Fibroblast of lung (primary cell): Measurements from ENCODE around the gene SORL1.

Source experiments
- EZH2 ChIP-seq: IDR thresholded peaks from 2 replicates; pipeline ENCODE4 v1.5.1; 2012; ENCODE audit warnings: low read length, control low read depth, mild to moderate bottlenecking; ENCODE audit errors: missing control alignments
- TF ChIP-seq, protein P1 (sequence below), 2 donors: IDR thresholded peaks in 1 of 2; conservative IDR thresholded peaks in 1 of 2; 1 replicate in 1 of 2; 2 replicates in 1 of 2; pipeline ENCODE4 v1.5.1; 2011 to 2012; ENCODE audit warnings: low read length in 2 of 2, control low read depth in 1 of 2, inconsistent platforms in 1 of 2, low read depth in 1 of 2, mild to moderate bottlenecking in 1 of 2

DNA sequence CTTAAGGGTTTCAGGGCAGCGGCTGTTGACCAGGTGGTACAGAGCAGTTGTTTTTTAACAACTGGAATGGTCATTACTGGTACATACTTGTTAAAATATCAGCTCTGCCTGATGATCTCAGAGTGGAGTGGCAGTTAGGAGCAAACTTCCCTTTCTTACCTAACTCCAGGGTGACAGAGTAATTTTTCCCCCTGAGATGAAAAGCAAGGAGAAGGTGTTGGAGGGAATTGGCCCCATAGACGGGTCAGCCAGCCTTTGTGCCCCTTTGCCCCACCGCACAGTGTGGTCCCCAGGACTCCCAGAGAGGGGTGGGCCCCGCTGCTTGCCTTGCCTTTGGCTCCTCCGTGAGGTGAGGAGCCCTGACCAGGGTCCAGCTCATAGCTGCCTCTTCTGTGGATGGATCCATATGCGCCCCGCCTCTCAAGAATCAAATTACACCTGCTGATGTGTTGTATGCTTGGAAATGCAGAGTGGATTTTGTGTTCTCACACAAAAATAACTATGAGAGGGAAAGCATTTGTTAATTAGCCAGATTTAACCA lies 27.7 kb downstream of the SORL1 start:
- TF ChIP-seq, protein P1, sequence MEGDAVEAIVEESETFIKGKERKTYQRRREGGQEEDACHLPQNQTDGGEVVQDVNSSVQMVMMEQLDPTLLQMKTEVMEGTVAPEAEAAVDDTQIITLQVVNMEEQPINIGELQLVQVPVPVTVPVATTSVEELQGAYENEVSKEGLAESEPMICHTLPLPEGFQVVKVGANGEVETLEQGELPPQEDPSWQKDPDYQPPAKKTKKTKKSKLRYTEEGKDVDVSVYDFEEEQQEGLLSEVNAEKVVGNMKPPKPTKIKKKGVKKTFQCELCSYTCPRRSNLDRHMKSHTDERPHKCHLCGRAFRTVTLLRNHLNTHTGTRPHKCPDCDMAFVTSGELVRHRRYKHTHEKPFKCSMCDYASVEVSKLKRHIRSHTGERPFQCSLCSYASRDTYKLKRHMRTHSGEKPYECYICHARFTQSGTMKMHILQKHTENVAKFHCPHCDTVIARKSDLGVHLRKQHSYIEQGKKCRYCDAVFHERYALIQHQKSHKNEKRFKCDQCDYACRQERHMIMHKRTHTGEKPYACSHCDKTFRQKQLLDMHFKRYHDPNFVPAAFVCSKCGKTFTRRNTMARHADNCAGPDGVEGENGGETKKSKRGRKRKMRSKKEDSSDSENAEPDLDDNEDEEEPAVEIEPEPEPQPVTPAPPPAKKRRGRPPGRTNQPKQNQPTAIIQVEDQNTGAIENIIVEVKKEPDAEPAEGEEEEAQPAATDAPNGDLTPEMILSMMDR (conservative IDR thresholded peaks at IDR 0.05 in 1 of 2, IDR thresholded peaks at IDR 0.05 in 1 of 2; ENCODE audit: low read depth in 1 of 2, low read length in 2 of 2), result no peak
- TF ChIP-seq EZH2, result no peak
